Measurements from ENCODE around the gene HMGB1.

The HMGB1 gene

GRCh38 chr13:30429235-30429634, 36.5 kb downstream of the HMGB1 start:
- DNase-seq = no peak

GRCh38 chr13:30423891-30424290, 41.8 kb downstream of the HMGB1 start:
- DNase-seq = no peak

GRCh38 chr13:30422054-30422839, 43.5 kb downstream of the HMGB1 start, which contains the start of gene UBE2L5:
Gene UBE2L5 (plus strand): TSS chr13:30422493. CDS start chr13:30427991, 5,498 bp downstream.
- DNase-seq = peak; percentile 53

GRCh38 chr13:30421093-30422053, 44.4 kb downstream of the HMGB1 start:
- peak; percentile 30 for DNase-seq

GRCh38 chr13:30418717-30419459, 46.8 kb downstream of the HMGB1 start:
- no peak for DNase-seq

- DNase-seq = no peak
These were observed 47.5 kb downstream of the HMGB1 start for GRCh38 chr13:30418075-30418716.

- no peak for DNase-seq
These were observed 49.3 kb downstream of the HMGB1 start for GRCh38 chr13:30416471-30416870.

GRCh38 chr13:30415430-30416030, 50.2 kb downstream of the HMGB1 start:
- DNase-seq = no peak

GRCh38 chr13:30413842-30414241, 51.9 kb downstream of the HMGB1 start:
- no peak for DNase-seq

GRCh38 chr13:30412346-30412745, 53.4 kb downstream of the HMGB1 start:
- DNase-seq = no peak

- DNase-seq = no peak
These were observed 55.0 kb downstream of the HMGB1 start for GRCh38 chr13:30410705-30411125.

- no peak for DNase-seq
These were observed 55.6 kb downstream of the HMGB1 start for GRCh38 chr13:30409886-30410704.

GRCh38 chr13:30408319-30409101, 57.2 kb downstream of the HMGB1 start:
- no peak for DNase-seq

- DNase-seq = no peak
These were observed 58.8 kb downstream of the HMGB1 start for GRCh38 chr13:30406779-30407416.

All from NCI-H510A (cell line).